ENCODE data around the gene RHOG.

DNA sequence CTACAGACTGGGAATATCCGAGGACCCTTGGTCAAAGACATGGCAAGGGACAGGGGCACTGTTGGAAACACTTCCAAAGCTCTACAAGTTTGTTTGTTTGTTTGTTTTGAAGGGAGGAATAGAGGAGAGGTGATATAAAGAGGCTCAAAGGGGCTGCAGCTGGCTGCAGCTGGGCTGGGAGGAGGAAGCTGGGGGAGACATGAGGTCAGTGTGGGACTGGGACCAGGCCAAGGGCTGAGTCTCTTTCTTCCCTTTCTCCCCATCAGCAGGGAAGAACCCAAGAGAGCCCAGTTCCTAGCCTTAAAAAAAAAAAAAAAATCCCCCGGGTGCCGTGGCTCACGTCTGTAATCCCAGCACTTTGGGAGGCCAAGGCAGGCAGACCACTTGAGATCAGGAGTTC lies 5.0 kb downstream of the RHOG start:
- TF ChIP-seq CTCF (conservative IDR thresholded peaks at IDR 0.05 in 1 of 2, IDR thresholded peaks at IDR 0.05 in 1 of 2; ENCODE audit: extremely low read depth in 1 of 2, insufficient read depth in 1 of 2, low read depth in 1 of 2, low read length in 2 of 2) (no peak), EZH2 (IDR thresholded peaks at IDR 0.05; ENCODE audit: borderline replicate concordance, low read length) (no peak)
